Measurements from ENCODE around the gene CHST1.

DNA sequence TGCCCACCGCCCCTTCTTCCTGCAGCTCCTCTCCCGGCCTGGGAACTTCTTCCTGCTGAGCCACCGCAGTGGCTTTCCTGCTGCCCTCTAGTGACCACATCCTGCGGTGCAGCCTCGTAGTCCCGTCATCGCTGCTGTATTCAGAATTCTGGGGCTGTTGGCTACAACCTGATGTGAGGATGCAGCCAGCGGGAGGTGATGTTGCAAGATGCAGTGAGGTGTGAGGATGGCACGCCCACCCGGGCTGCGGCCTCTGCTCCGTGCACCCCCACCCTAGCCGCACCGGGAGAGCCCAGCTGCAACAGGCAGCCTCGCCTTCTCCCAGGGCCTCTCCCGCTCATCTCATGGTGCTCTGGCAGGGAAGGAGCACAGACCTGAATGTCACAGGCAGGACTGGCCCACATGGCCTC lies 10.1 kb downstream of the CHST1 start:
- TF ChIP-seq POLR2AphosphoS5 (IDR thresholded peaks at IDR 0.05; ENCODE audit: low read depth, low read length), result no peak
- no peak for TF ChIP-seq POLR2A (IDR thresholded peaks at IDR 0.05; ENCODE audit: low read depth, low read length)
- TF ChIP-seq TAF1 (IDR thresholded peaks at IDR 0.05; ENCODE audit: borderline replicate concordance, low read depth, low read length), result no peak
